ENCODE data around the gene ALG9.

GRCh38 chr11:111860257-111860656 lies 11.1 kb downstream of the ALG9 start:
- no peak for TF ChIP-seq CTCF (IDR thresholded peaks at IDR 0.05)
- TF ChIP-seq REST (IDR thresholded peaks at IDR 0.05): no peak
